Fibroblast of villous mesenchyme (primary cell): ENCODE results near the gene TMEM63B. TPM values are rescaled to one million over a fixed set of nuclear protein-coding genes. Genes with fewer than 3 reads are reported as not detected.
A peak's percentile ranks its signal among the peaks of the same experiment; 100 is the strongest.

Source experiments
- DNase-seq: peaks from one replicate; pipeline ENCODE4 v3.0.0-alpha.2; 2010; ENCODE audit warnings: low read depth
- H3K4me3 ChIP-seq: 2 replicates; pipeline ENCODE4 v1.5.1; 2011; ENCODE audit warnings: low read depth, mild to moderate bottlenecking, low read length
- total RNA-seq: library from RNA; depleted of rRNA; stranded (reverse); fragments of >200 nt; gene quantifications from 2 replicates; pipeline ENCODE4 v1.2.3, GENCODE V29; 2012
- TF ChIP-seq, protein P1 (sequence below): IDR thresholded peaks from 2 replicates; pipeline ENCODE4 v1.5.1; 2012; ENCODE audit warnings: low read depth, mild to moderate bottlenecking, low read length; ENCODE audit not compliant: insufficient read depth

The TMEM63B gene
- total RNA-seq, 1 donor: 32.4 TPM

GRCh38 chr6:44129841-44130322 lies 2.5 kb downstream of the TMEM63B start:
- no peak overlapping the region for H3K4me3 ChIP-seq
- no peak for DNase-seq
- TF ChIP-seq, protein P1, sequence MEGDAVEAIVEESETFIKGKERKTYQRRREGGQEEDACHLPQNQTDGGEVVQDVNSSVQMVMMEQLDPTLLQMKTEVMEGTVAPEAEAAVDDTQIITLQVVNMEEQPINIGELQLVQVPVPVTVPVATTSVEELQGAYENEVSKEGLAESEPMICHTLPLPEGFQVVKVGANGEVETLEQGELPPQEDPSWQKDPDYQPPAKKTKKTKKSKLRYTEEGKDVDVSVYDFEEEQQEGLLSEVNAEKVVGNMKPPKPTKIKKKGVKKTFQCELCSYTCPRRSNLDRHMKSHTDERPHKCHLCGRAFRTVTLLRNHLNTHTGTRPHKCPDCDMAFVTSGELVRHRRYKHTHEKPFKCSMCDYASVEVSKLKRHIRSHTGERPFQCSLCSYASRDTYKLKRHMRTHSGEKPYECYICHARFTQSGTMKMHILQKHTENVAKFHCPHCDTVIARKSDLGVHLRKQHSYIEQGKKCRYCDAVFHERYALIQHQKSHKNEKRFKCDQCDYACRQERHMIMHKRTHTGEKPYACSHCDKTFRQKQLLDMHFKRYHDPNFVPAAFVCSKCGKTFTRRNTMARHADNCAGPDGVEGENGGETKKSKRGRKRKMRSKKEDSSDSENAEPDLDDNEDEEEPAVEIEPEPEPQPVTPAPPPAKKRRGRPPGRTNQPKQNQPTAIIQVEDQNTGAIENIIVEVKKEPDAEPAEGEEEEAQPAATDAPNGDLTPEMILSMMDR: no peak

GRCh38 chr6:44131892-44132291 lies 4.5 kb downstream of the TMEM63B start:
- TF ChIP-seq, protein P1: no peak
- DNase-seq: no peak

DNA sequence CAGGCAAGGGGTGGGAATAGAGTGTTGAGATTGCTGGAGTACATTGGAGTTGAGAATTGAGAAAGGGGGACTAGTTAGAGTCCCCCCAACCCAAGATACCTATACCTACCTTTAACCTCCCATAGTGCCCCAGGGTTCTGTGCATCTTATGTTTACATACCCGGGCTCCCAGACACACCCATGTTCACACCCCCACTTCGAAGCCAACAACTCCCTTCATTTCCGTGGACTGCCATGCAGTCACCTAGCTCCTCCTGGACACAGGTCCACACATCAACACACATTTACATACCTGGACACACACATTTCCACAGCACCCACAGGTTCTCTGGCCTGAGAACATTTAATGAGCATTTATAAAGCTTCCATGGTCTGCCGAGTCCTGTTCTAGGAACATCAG lies 5.1 kb downstream of the TMEM63B start:
- TF ChIP-seq, protein P1: no peak
- H3K4me3 ChIP-seq: no peak overlapping the region
- no peak for DNase-seq

More at GRCh38 chr6:44131892-44132291, 4.5 kb downstream of the TMEM63B start:
- no peak overlapping the region for H3K4me3 ChIP-seq

DNA sequence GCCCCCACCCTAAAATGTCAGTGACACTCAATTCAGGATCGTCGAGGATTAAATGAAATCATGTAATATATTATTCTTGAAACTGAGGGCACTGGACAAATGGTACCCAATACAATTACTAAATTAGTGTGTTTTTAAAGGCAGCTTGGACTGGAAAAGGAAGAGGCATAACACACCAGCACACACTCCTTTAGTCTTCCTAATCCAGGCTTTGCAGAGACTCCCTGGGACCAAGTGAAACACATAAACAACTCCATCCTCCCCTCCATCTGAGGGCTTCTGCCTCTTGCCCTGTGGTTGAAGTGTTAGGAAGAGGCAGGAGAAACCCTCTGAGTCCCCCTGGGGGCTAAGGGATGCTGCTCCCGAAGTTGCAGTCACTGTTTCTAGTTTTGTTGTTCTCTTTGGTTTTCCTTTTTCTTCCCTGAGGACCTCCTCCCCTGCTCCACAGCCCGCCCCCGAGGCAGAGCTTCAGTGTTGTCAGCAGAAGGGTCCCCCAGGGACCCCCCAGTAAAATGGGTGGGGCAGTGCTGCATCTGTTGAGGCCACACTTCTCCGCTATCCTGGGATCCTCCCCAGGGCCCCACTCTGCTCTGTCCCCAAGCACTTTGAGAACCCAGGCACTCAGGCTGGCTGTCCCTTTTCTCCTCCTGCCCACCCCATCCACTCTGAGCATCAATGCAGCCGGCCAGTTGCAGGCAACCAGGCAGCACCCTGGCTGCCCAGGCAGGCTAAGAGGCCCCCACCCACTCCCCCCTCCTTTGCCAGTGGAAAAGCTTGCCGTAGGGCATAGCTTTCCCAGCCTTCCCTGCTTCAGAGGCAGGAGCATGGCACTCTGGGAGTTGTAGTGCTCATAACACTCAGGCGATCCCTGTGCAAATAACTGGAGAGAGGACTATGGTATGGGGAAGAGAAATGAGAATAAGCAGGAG lies 5.9 kb downstream of the TMEM63B start:
- TF ChIP-seq, protein P1: peak; percentile 19
- peak overlapping the region; percentile 23 for H3K4me3 ChIP-seq
- peak; percentile 54 for DNase-seq

DNA sequence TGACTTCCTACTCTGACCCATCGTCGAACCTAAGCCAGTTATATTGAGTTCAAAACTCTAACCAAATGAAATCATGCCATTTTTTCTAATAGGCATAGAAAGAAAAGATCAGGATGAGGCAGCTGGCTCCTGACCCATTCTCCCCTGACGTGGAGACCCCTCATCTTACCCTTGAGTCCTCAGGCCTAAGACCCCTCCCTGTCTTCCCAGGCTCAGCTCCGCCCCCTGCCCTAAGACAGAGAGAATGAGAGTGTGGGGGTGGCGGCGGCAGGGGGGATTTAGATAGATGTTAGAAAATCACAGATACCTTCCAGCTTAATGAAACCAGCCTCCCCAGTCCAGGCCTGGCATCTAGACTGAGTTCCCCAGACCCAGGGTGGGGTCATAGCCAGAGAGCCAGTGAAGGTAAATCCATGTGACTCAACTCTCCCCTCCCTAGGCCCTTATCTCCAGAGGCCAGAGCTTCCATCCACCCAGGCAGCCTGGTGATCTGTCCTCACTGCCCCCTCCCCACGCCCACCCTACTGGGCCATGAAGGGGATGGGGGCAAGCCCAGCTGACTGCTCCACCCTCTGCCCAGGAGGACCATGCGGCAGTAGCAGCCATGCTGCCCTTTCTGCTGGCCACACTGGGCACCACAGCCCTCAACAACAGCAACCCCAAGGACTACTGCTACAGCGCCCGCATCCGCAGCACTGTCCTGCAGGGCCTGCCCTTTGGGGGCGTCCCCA lies 6.8 kb downstream of the TMEM63B start:
- DNase-seq: no peak
- no peak overlapping the region for H3K4me3 ChIP-seq
- TF ChIP-seq, protein P1: no peak

DNA sequence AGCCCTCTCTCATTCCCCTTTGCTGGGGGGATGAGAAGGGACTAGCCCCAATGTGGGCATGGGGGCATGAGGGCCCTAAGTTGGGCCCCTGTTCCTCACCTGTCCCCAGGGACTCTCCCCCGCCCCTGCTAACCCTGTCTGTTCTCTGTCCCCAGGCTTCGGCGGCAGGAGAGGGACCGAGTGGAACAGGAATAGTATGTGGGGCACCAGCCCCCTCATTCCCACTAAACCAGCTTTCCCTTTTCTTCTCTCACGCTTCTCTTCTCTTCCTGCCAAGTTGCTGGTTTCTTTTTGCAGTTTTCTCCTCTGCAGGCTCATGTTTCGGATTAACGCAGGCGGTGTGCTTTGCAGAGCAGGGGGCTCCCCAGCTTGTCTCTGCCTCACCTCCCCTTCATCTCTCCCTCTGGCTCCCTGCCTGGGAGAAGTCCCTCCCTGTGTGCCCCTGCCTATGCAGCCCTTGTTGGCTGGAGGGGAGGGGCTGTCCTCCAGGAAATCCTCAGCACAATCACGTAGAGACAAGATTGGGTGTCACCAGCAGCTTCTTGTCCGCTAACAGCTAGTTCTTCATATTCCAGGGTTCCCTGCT lies 7.9 kb downstream of the TMEM63B start:
- no peak for DNase-seq
- TF ChIP-seq, protein P1: no peak
- no peak overlapping the region for H3K4me3 ChIP-seq
